GM10266 (cell line): Measurements from ENCODE around the gene LRRC52.
"Not testable (repeated sequence)": the region's sequence is repeated elsewhere in the genome, so short reads cannot be mapped to it uniquely, and the experiment has no call there.

Experiments
- DNase-seq: peaks from one replicate; pipeline ENCODE4 v3.0.0; 2012; ENCODE audit errors: extremely low spot score
- TF ChIP-seq, protein P1 (sequence below): IDR thresholded peaks from 2 replicates; pipeline ENCODE4 v1.5.1; 2012; ENCODE audit warnings: mild to moderate bottlenecking, low read depth; ENCODE audit not compliant: control insufficient read depth, insufficient read depth; ENCODE audit errors: missing control alignments

Gene LRRC52

GRCh38 chr1:165603810-165604209 is 60.0 kb downstream of the LRRC52 start:
- TF ChIP-seq, protein P1, sequence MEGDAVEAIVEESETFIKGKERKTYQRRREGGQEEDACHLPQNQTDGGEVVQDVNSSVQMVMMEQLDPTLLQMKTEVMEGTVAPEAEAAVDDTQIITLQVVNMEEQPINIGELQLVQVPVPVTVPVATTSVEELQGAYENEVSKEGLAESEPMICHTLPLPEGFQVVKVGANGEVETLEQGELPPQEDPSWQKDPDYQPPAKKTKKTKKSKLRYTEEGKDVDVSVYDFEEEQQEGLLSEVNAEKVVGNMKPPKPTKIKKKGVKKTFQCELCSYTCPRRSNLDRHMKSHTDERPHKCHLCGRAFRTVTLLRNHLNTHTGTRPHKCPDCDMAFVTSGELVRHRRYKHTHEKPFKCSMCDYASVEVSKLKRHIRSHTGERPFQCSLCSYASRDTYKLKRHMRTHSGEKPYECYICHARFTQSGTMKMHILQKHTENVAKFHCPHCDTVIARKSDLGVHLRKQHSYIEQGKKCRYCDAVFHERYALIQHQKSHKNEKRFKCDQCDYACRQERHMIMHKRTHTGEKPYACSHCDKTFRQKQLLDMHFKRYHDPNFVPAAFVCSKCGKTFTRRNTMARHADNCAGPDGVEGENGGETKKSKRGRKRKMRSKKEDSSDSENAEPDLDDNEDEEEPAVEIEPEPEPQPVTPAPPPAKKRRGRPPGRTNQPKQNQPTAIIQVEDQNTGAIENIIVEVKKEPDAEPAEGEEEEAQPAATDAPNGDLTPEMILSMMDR: no peak
- no peak for DNase-seq

GRCh38 chr1:165605246-165605645 is 61.4 kb downstream of the LRRC52 start:
- no peak for DNase-seq
- TF ChIP-seq, protein P1: no peak

DNA sequence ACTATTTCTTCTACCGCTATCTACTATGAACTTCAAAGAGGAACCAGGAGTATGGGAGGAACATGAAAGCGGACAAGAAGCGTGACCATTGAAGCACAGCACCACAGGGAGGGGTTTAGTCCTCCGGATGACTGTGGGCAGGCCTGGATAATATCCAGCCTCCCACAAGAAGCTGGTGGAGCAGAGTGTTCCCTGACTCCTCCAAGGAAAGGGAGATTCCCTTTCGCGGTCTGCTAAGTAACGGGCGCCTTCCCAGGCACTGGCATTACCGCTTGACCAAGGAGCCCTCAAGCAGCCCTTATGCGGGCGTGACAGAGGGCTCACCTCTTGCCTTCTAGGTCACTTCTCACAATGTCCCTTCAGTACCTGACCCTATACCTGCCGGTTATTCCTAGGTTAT is 62.9 kb downstream of the LRRC52 start:
- not testable (repeated sequence) for DNase-seq

GRCh38 chr1:165610866-165611265 is 67.1 kb downstream of the LRRC52 start:
- TF ChIP-seq, protein P1: no peak
- no peak for DNase-seq

DNA sequence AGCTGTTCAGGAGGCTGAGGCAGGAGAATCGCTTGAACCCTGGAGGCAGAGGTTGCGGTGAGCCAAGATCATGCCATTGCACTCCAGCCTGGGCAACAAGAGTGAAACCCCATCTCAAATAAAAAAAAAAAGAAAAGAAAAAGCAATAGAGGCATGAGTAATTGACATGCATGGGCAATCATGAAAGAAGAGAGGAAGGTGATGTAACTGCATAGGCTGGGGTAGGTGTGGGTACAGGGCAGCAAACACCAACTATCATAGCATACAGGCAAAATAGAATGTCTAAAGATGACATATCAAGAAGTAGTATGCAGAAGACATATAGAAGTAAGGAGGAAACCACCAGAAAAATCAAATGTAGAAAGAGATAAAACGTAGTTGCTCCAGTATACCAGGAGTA is 68.3 kb downstream of the LRRC52 start:
- no peak for DNase-seq
- TF ChIP-seq, protein P1: no peak
